Measurements from ENCODE around the gene MEGF11.
"Not testable (repeated sequence)": the region's sequence is repeated elsewhere in the genome, so short reads cannot be mapped to it uniquely, and the experiment has no call there.

Gene MEGF11

GRCh38 chr15:66264859-66265513 lies 11.4 kb upstream of the MEGF11 start:
- Histone ChIP-seq H2AFZ (ENCODE audit: low read depth, low read length, severe bottlenecking) (no peak overlapping the region), H3K4me3 (ENCODE audit: insufficient read depth, low read length, poor library complexity, severe bottlenecking) (no peak overlapping the region), H3K4me2 (ENCODE audit: low read depth, low read length, poor library complexity, severe bottlenecking) (no peak overlapping the region), H3K9ac (ENCODE audit: low read length) (no peak overlapping the region), H3K27me3 (ENCODE audit: low read length) (no peaks in the 10 kb centered on the region), H3F3A (ENCODE audit: insufficient read depth) (no peaks in the 10 kb centered on the region), H3K9me2 (replicated peaks; ENCODE audit: insufficient read depth, low read length) (no peaks in the 10 kb centered on the region), H3K27ac (ENCODE audit: low read depth, low read length) (no peak overlapping the region), H4K20me1 (ENCODE audit: low read depth, low read length) (no peaks in the 10 kb centered on the region), H3K36me3 (ENCODE audit: low read length) (no peaks in the 10 kb centered on the region; the same call in 1 of the 2 replicates), H3K79me2 (ENCODE audit: insufficient read depth, low read length) (no peaks in the 10 kb centered on the region), H3K9me3 (ENCODE audit: insufficient read depth, low read length) (peaks cover 6% of the 10 kb centered on the region; the same call in 1 of the 2 replicates)
- no peak for TF ChIP-seq EZH2phosphoT487 (conservative IDR thresholded peaks at IDR 0.05; ENCODE audit: low read length)
- no peak for TF ChIP-seq CTCF (IDR thresholded peaks at IDR 0.05; ENCODE audit: insufficient read depth, low read length, poor library complexity, severe bottlenecking)

DNA sequence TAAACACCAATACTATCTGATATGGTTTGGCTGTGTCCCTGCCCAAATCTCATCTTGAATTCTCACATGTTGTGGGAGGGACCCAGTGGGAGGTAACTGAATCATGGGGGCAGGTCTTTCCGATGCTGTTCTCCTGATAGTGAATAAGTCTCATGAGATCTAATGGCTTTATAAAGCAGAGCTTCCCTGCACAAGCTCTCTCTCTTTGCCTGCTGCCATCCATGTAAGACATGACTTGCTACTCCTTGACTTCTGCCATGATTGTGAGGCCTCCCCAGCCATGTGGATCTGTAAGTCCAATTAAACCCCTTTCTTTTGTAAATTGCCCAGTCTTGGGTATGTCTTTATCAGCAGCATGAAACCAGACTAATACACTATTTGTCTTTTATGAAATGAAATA lies 9.3 kb upstream of the MEGF11 start:
- not testable (repeated sequence) for H2AFZ ChIP-seq (ENCODE audit: low read depth, low read length, severe bottlenecking); H3K79me2 ChIP-seq (ENCODE audit: insufficient read depth, low read length); H3K9ac ChIP-seq (ENCODE audit: low read length); H3K27ac ChIP-seq (ENCODE audit: low read depth, low read length); H3F3A ChIP-seq (ENCODE audit: insufficient read depth); H3K4me3 ChIP-seq (ENCODE audit: insufficient read depth, low read length, poor library complexity, severe bottlenecking); H3K27me3 ChIP-seq (ENCODE audit: low read length); H3K9me3 ChIP-seq (ENCODE audit: insufficient read depth, low read length); H3K9me2 ChIP-seq (replicated peaks; ENCODE audit: insufficient read depth, low read length); H4K20me1 ChIP-seq (ENCODE audit: low read depth, low read length); H3K4me2 ChIP-seq (ENCODE audit: low read depth, low read length, poor library complexity, severe bottlenecking); H3K36me3 ChIP-seq (ENCODE audit: low read length)

DNA sequence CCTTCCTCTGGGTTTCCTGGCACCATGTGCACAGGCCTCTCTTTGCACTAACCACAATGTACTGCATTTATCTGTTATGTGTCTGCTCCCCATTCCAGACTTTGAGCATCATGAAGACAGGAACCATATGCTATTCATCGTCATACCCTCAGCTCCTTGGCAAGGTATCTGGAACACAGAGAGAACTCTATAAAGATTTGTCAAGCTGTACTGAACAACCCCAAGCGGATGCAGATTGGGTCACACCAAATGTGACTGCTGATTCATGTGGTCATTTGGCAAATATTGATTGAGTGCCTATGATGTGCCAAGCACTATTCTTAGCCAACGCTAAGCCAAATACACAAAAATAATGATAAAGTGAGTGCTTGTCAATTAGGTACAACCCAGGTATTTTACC lies 7.5 kb upstream of the MEGF11 start:
- Histone ChIP-seq H4K20me1 (ENCODE audit: low read depth, low read length) (no peaks in the 10 kb centered on the region), H3F3A (ENCODE audit: insufficient read depth) (no peaks in the 10 kb centered on the region)

More for the DNA sequence above, 7.5 kb upstream of the MEGF11 start:
- Histone ChIP-seq H3K9me3 (ENCODE audit: insufficient read depth, low read length) (peaks cover 6% of the 10 kb centered on the region; the same call in 1 of the 2 replicates), H3K4me2 (ENCODE audit: low read depth, low read length, poor library complexity, severe bottlenecking) (no peak overlapping the region), H3K9ac (ENCODE audit: low read length) (no peak overlapping the region), H3K9me2 (replicated peaks; ENCODE audit: insufficient read depth, low read length) (no peaks in the 10 kb centered on the region), H3K27me3 (ENCODE audit: low read length) (no peaks in the 10 kb centered on the region; the same call in 1 of the 2 replicates), H3K36me3 (ENCODE audit: low read length) (no peaks in the 10 kb centered on the region; the same call in 1 of the 2 replicates), H2AFZ (ENCODE audit: low read depth, low read length, severe bottlenecking) (no peak overlapping the region), H3K27ac (ENCODE audit: low read depth, low read length) (no peak overlapping the region), H3K79me2 (ENCODE audit: insufficient read depth, low read length) (no peaks in the 10 kb centered on the region), H3K4me3 (ENCODE audit: insufficient read depth, low read length, poor library complexity, severe bottlenecking) (no peak overlapping the region)
- TF ChIP-seq CTCF (IDR thresholded peaks at IDR 0.05; ENCODE audit: insufficient read depth, low read length, poor library complexity, severe bottlenecking) = no peak
- TF ChIP-seq EZH2phosphoT487 (conservative IDR thresholded peaks at IDR 0.05; ENCODE audit: low read length) = no peak
